MCF 10A (cell line): ENCODE measurements around the gene HOXD10. TPM values are rescaled to one million over a fixed set of nuclear protein-coding genes. Genes with fewer than 3 reads are reported as not detected.
A peak's percentile ranks its signal among the peaks of the same experiment; 100 is the strongest.

Source experiments
- BruUV-seq: library from RNA; stranded (reverse); fragments of 400-500 nt; replicated peaks from 2 replicates; lab custom pipeline; 2021; lab: Mats Ljungman, UMichigan
- CTCF ChIA-PET: fragments of 300-600 bp; sonication (Branson Sonifier 250); formaldehyde crosslinking; extraction: SDS; loops from one replicate; lab custom pipeline; 2021; ENCODE audit warnings: antibody characterized with exemption, inconsistent platforms; lab: Yijun Ruan, JAX
- POLR2A ChIA-PET: fragments of 300-600, 350-650 bp; sonication (Branson Sonifier 250); formaldehyde crosslinking; extraction: SDS; loops from one replicate; lab custom pipeline; 2020; ENCODE audit warnings: antibody characterized with exemption, inconsistent platforms; lab: Yijun Ruan, JAX
- DNase-seq: peaks from one replicate; pipeline ENCODE4 v3.0.0-alpha.2; 2018; ENCODE audit not compliant: unreplicated experiment
- H3K27ac Mint-ChIP-seq: one replicate; pipeline ENCODE4 v1.8.0; 2022; ENCODE audit warnings: mild to moderate bottlenecking, low read depth, mixed read lengths; ENCODE audit not compliant: unreplicated experiment
- H3K27me3 Mint-ChIP-seq: one replicate; pipeline ENCODE4 v1.8.0; 2022; ENCODE audit warnings: mixed read lengths; ENCODE audit not compliant: insufficient read depth, unreplicated experiment
- H3K36me3 Mint-ChIP-seq: one replicate; pipeline ENCODE4 v1.8.0; 2022; ENCODE audit warnings: mild to moderate bottlenecking, moderate library complexity, mixed read lengths; ENCODE audit not compliant: insufficient read depth, unreplicated experiment
- H3K4me1 Mint-ChIP-seq: one replicate; pipeline ENCODE4 v1.8.0; 2022; ENCODE audit warnings: mixed read lengths; ENCODE audit not compliant: insufficient read depth, unreplicated experiment
- H3K4me3 Mint-ChIP-seq: one replicate; pipeline ENCODE4 v1.8.0; 2022; ENCODE audit warnings: mild to moderate bottlenecking, moderate library complexity, mixed read lengths; ENCODE audit not compliant: unreplicated experiment
- H3K9me3 Mint-ChIP-seq: one replicate; pipeline ENCODE4 v1.8.0; 2022; ENCODE audit warnings: mixed read lengths; ENCODE audit not compliant: unreplicated experiment
- CTCF ChIP-seq: fragments of 200-600 bp; IDR thresholded peaks from one replicate; pipeline ENCODE4 v1.8.0; 2022; ENCODE audit warnings: antibody characterized with exemption, mild to moderate bottlenecking; ENCODE audit not compliant: unreplicated experiment
- intact Hi-C: fragments of 100-400 bp; cut with micrococcal nuclease; formaldehyde crosslinking; loops from 2 replicates; pipeline ENCODE4 v1.14.1; 2022
- total RNA-seq: library from RNA; stranded (reverse); gene quantifications from 2 replicates; pipeline ENCODE4 v1.2.3, GENCODE V29; 2022

HOXD10 gene
- total RNA-seq, 1 experiment from 2014 or later = not detected

GRCh38 chr2:176096243-176096985, 20.2 kb upstream of the HOXD10 start:
- peak overlapping the region; percentile 71 for H3K27ac Mint-ChIP-seq
- intact Hi-C loops = loop anchor here (2.0 to 5.0 kb wide), 4 partner anchors 406 to 1394 kb away; no protein-coding TSS in a partner anchor
- BruUV-seq = no TSS peak
- peaks cover 13% of the 10 kb centered on the region for H3K4me1 Mint-ChIP-seq
- peak overlapping the region; percentile 77 for H3K4me3 Mint-ChIP-seq
- ChIA-PET CTCF (interaction anchor here (0.6 to 4.6 kb wide), 49 partner anchors 8 to 1791 kb away, joined by 3 to 43 read pairs (median 4); no protein-coding TSS in a partner anchor), POLR2A (interaction anchor here (0.7 to 2.0 kb wide), 9 partner anchors 10 to 928 kb away, joined by 3 to 5 read pairs (median 4); partner anchors contain the start of gene ATF2)
- peaks cover 55% of the 10 kb centered on the region for H3K27me3 Mint-ChIP-seq
- no peaks in the 10 kb centered on the region for H3K36me3 Mint-ChIP-seq
- TF ChIP-seq CTCF = no peak
- DNase-seq = peak; percentile 56
- no peaks in the 10 kb centered on the region for H3K9me3 Mint-ChIP-seq

GRCh38 chr2:176096986-176097819, 19.4 kb upstream of the HOXD10 start:
- no peaks in the 10 kb centered on the region for H3K36me3 Mint-ChIP-seq
- ChIA-PET CTCF (interaction anchor here (0.6 to 4.6 kb wide), 72 partner anchors 8 to 1557 kb away, joined by 3 to 43 read pairs (median 4); partner anchors contain the start of gene HOXD11), POLR2A (interaction anchor here (0.5 to 2.0 kb wide), 13 partner anchors 9 to 1398 kb away, joined by 3 to 5 read pairs (median 4); partner anchors contain the start of gene ATF2)
- peak; percentile 89 for DNase-seq
- no TSS peak for BruUV-seq
- peaks cover 13% of the 10 kb centered on the region for H3K4me1 Mint-ChIP-seq
- H3K4me3 Mint-ChIP-seq = peak overlapping the region; percentile 77
- no peaks in the 10 kb centered on the region for H3K9me3 Mint-ChIP-seq
- intact Hi-C loops = loop anchor here (1.0 to 5.0 kb wide), 8 partner anchors 406 to 1395 kb away; no protein-coding TSS in a partner anchor
- peaks cover 47% of the 10 kb centered on the region for H3K27me3 Mint-ChIP-seq
- peak; percentile 92 for TF ChIP-seq CTCF
- H3K27ac Mint-ChIP-seq = peak overlapping the region; percentile 71

- H3K4me1 Mint-ChIP-seq = peaks cover 13% of the 10 kb centered on the region
- TF ChIP-seq CTCF = no peak
- H3K27ac Mint-ChIP-seq = no peak overlapping the region
- POLR2A ChIA-PET = interaction anchor here (0.9 to 2.0 kb wide), 9 partner anchors 9 to 1398 kb away, joined by 3 to 5 read pairs (median 4); no protein-coding TSS in a partner anchor
- H3K36me3 Mint-ChIP-seq = no peaks in the 10 kb centered on the region
- H3K4me3 Mint-ChIP-seq = peak overlapping the region; percentile 77
- H3K9me3 Mint-ChIP-seq = no peaks in the 10 kb centered on the region
- peaks cover 45% of the 10 kb centered on the region for H3K27me3 Mint-ChIP-seq
- no TSS peak for BruUV-seq
- intact Hi-C loops = loop anchor here (1.0 to 5.0 kb wide), 8 partner anchors 407 to 1396 kb away; no protein-coding TSS in a partner anchor
- CTCF ChIA-PET = interaction anchor here (0.6 to 4.6 kb wide), 51 partner anchors 9 to 1612 kb away, joined by 3 to 43 read pairs (median 4); partner anchors contain the start of gene HOXD11
- no peak for DNase-seq
These were observed 18.7 kb upstream of the HOXD10 start for GRCh38 chr2:176097820-176098365.
